GM18870 (cell line): ENCODE results near the gene DSCAML1.
"Not testable (repeated sequence)": the region's sequence is repeated elsewhere in the genome, so short reads cannot be mapped to it uniquely, and the experiment has no call there.

Source experiments
- ATAC-seq: cut with Tn5 transposase; IDR thresholded peaks from one replicate; pipeline ENCODE4 v1.9.1; 2021; ENCODE audit warnings: moderate library complexity; ENCODE audit not compliant: unreplicated experiment

Gene DSCAML1

DNA sequence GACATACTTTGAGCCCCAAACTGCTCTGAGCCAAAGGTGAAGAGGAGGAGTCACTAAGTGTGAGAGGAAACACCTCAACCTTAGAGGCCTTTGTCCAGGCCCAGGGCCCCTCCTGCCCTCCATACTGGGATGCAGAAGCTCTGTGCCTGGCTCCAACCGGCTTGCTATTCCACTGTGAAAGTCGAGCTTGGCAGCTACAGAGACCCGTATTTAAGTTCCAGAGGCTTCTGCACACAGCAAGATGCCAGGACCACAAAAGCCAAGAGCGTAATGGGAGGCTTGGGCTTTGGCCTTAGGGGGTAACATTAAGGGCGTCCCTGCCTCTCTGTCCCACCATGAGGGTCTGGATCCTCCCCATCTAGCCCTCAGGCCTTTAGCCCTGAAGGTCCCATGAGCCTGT lies 31.9 kb downstream of the DSCAML1 start:
- no peak for ATAC-seq

DNA sequence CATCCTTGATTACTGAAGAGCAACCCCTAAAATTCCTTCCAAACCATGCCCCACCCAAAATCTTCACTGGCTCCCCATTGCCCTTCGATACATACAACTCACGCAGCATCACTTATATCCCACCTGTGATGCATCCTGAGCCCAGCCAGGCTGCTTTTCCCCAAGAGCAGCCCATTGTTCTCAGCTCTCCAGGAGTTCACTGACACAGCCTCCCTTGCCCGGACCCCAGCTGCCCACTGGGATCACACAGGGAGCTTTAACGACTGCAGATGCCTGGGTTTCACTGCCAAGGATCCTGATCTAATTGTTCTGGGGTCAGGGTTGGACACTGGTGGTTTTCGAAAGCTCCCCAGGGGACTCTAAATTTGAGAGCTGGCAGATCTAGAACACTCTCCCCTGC lies 33.6 kb downstream of the DSCAML1 start:
- not testable (repeated sequence) for ATAC-seq

DNA sequence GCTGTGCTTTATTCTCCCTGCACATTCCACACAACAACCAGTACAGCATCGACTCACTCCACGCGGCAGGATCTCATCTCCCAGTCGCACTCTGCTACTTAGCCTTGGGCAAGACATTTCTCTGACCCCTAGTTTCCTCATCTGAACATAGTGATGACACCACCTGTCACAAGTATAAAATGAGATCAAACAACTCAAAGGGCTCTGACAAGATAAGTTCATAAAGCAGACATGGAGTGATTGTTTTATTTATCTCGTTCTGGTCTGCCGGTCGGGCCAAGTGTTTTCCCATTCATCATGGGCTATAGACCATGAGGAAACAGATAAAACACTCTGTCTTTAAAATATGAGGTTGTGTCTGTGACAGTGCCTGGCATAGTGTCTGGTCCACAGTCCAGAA lies 35.0 kb downstream of the DSCAML1 start:
- ATAC-seq, result no peak

- ATAC-seq, result no peak
These were observed 37.7 kb downstream of the DSCAML1 start for GRCh38 chr11:117759305-117759704.

DNA sequence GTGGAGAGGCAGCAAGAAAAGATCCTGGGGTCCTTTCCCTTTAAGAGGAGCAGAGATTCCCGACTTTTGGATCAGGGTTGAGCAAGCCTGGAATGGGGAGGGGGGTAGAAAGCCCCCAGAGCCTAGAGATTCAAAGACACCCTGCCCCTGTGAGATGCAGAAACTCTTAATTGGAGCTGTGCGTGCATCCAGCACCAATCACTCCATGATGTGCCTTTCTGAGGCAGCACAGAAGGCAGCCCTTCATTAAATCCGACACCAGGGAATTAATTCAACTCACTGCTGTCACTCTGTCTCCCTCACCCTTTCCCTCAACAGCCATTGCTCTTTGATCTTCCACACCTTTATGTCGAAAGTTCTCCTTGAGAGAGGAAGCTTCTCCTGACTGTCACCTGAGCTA lies 43.0 kb downstream of the DSCAML1 start:
- ATAC-seq, result no peak

GRCh38 chr11:117752721-117753237 lies 44.2 kb downstream of the DSCAML1 start:
- ATAC-seq, result no peak

DNA sequence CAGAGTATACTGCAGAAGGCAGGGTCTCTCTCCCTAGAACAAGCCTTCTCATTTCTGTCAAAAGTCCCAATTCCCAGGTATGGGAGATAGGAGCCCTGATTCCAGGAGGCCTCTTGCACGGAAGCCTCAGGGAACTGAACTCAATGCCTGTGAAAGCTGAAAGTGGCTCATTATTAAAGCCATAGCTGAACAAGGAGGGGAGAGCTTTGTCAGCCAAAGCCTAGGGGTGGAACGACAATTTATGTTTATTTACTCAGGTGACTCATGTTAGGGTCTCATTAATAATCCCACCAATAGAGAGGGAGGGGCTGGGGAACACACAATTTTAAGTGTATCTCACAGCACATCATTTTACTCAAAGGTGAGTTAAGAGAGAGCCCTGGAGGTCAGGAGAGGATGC lies 44.9 kb downstream of the DSCAML1 start:
- ATAC-seq, result no peak

DNA sequence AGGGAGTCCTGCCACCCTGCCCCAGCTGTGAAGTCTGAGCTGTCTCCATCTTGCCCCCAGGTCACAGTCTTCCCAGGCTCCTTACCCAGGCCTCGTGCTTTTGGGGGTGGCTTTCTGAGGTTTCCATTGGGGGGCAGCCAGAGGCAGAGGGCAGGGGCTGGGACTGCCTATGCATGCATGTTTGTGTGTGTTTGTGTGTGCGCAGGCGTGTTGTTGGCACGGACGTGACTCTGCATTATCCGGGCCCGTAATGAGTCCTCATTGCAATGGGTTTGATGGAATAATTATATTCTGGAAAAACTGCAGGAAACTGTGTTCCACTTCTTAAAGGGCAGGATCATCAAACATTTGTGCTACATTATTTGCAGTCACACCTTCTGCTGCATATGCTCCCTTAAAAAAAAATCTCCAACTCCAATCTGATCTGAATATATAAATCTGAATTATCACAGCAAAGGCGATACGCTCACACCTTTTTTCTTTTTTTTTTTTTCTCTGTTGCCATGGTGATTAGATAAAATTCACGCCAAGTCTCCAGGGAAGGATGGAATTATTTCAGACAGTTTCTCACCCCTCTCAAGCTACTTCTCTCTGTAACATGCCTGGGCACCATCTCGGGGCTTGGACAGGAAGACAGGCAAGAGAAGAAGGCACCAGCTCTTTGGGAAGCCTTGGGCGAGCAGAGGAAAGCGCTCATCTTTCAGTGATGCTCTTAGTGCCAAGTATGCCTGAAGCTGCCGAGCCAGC lies 45.9 kb downstream of the DSCAML1 start:
- no peak for ATAC-seq

DNA sequence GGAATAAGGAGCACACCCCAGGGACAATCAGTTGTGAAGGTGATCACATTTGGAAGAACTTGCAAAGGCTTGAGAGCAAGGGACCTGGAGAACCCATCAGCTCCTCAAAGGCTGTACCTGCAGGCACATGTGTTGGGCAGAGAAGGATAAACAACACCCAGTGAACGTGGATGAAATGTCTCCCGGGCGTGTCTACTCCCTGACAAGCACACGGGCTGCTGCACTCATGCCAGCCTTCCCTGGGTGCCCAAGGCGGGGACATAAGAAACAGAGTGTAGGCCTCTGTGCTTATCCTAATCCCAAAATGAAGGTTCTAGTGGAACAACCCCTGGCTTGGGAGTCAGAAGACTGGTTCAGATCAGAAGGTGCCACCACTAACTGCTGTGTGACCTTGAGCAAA lies 46.7 kb downstream of the DSCAML1 start:
- no peak for ATAC-seq

DNA sequence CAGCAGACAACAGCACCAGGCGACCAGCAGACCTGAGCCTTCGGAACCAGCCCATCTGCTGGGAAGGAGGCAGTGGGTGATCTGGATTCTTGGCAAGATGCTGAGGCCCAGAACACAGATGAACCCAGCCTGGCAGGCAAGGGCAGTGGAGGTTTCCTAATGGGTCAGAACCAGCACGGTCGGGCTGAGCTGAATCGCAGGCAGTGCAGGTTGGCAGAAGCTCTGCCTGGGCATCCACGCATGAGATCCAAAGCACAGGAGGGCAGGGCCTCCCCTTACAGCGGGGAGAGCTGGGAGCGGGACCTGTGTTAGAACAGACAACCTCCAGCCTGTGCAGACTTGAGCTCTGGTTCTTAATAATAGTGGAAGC lies 47.5 kb downstream of the DSCAML1 start:
- ATAC-seq, result no peak

GRCh38 chr11:117748771-117749540 lies 48.1 kb downstream of the DSCAML1 start:
- ATAC-seq, result no peak

GRCh38 chr11:117747892-117748291 lies 49.1 kb downstream of the DSCAML1 start:
- ATAC-seq, result no peak

DNA sequence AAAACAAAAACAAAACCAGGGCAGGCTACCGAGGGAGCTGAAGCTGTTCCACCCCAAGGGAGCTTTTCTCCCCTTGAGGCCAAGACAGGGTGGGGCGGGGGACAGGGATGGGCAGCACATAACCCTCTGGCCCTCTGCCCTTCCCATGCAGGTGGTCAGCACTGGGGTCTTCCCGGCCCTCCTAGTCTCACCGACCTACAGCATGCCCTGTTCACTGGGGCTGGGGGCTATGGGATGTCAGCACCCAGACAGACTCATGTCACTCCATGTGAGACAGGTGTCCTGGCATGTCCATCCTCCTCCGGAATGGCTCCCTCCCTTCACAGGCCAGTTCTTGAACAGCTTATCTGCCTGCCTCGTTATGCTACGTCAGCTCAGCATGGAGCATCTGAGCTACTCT lies 51.7 kb downstream of the DSCAML1 start:
- no peak for ATAC-seq

- no peak for ATAC-seq
These were observed 52.4 kb downstream of the DSCAML1 start for GRCh38 chr11:117744471-117745150.

DNA sequence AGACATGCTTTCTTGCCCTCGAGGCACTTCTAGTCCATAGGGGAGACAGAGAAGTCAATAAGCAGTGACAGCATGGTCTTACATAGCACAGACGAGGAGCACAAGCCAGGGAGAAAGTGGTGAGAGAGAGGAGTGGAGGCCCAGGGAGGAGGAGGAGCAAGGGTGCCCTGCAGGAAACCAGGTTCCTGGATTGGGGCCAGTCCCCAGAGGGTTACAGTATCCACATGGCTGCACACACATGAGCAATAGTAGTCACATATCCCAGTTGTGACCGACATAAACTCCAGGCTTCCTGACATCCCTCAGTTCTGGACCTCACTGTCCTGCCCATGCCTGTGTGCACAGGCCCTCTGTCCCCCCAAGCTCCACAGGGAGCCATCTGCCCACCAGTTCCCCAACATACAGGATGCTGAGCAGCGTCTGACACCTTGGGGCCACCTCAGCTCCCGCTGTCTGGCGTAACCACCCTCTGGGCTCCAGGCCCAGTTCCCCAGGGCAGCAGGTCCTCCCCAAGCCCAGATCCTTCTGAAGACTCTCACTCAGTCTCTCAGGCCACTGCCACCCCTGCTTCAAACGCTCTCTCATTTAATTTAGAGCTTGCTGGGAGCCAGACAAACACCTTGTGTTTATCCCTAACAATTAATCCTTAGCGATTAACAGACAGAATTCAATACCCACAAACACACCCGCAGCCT lies 53.7 kb downstream of the DSCAML1 start:
- no peak for ATAC-seq

- no peak for ATAC-seq
These were observed 58.6 kb downstream of the DSCAML1 start for GRCh38 chr11:117738246-117738957.

DNA sequence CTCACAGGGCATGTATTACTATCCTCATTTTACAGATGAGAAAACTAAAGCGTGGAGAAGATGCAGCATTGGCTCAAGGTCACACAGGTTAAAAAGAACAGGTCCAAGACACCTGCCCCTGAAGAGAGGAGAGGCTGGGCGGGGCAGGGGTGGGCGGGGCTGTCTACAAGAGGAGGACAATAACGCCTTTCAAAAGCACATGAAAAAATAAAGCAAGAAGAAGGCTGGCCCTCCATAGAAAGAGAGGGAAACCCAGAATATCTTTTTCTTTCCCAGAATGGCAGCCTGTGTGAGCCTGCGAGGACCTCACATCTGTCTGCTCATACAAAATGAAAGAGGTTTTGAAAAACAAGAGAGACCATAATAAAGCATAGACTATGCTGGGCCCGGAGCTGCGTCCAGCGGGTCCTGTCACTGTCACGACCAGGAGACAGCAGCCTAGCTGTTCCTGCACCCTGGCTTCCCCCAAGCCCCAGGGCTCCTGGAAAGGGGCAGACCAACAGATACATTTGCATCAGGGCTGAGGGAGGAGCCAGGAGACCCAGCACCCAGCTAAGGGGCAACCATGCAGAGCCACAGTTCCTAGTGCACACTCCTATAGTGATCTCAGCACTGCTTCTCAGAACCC lies 61.6 kb downstream of the DSCAML1 start:
- ATAC-seq, result no peak

DNA sequence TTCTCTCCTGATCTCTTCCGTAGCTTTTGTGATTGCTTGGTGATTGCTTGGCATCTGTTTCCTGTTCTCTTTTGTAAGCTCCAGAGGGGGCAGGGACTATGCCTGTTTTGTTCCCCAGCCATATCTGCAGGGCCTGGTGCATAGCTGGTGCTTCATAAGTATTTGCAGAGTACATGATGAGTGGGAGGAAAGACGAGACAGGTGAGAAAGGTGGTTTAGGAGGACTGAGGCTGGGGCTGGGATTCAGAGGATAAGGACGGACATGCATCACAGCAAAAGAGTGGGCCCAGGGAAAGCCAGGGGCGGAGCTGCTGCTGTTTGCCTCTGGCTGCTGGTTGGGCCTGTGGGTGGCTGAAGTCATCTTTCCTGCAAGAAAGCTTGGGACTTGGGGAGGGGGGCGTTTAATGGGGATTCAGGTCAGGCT lies 62.4 kb downstream of the DSCAML1 start:
- no peak for ATAC-seq

DNA sequence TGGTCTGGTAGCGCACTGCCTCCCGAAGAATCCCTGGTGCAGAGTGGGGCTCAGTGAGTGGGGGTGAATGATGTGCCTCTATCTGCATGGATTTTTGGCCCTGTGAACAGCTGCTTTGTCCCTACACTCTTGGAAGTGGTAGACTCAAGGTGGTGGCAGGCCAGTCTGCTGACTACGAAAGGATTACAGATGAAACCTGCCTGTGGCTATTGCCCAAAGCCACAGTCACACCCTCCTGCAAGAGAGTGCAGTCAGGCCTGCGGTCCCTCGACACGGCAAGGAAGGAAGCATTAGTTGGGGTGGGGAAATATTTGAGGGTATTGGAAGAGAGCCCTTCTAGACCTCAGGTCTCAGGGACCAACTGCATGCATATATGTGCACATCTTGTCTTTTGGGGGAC lies 63.7 kb downstream of the DSCAML1 start:
- ATAC-seq, result no peak

GRCh38 chr11:117731722-117732290 lies 65.2 kb downstream of the DSCAML1 start:
- ATAC-seq, result no peak
